GM12864 (cell line): ENCODE measurements around the gene ITGA2.

Source experiments
- DNase-seq: peaks from one replicate; pipeline ENCODE4 v3.0.0-alpha.2; 2011; ENCODE audit warnings: low read depth
- H3K4me3 ChIP-seq: 2 replicates; pipeline ENCODE4 v1.5.1; 2011; ENCODE audit warnings: mild to moderate bottlenecking, low read depth, low read length, control low read depth
- CTCF ChIP-seq: IDR thresholded peaks from 2 replicates; pipeline ENCODE4 v1.5.1; 2011; ENCODE audit warnings: low read depth, mild to moderate bottlenecking, moderate library complexity, low read length, control low read depth, inconsistent platforms; ENCODE audit errors: missing control alignments

ITGA2 gene

GRCh38 chr5:52987711-52988331 lies 1.3 kb upstream of the ITGA2 start:
- DNase-seq, result no peak
- H3K4me3 ChIP-seq, result no peak overlapping the region
- no peak for TF ChIP-seq CTCF

GRCh38 chr5:52988335-52989024 lies 672 bp upstream of the ITGA2 start:
- DNase-seq, result no peak
- TF ChIP-seq CTCF, result no peak
- H3K4me3 ChIP-seq, result no peak overlapping the region

GRCh38 chr5:52989781-52990527 lies 802 bp downstream of the ITGA2 start:
- H3K4me3 ChIP-seq, result no peak overlapping the region
- no peak for DNase-seq

GRCh38 chr5:52990528-52990925 lies 1.4 kb downstream of the ITGA2 start:
- no peak for TF ChIP-seq CTCF
- DNase-seq, result no peak
- H3K4me3 ChIP-seq, result no peak overlapping the region

More at GRCh38 chr5:52989781-52990527, 802 bp downstream of the ITGA2 start:
- no peak for TF ChIP-seq CTCF

GRCh38 chr5:52993367-52993766 lies 4.2 kb downstream of the ITGA2 start:
- H3K4me3 ChIP-seq, result no peak overlapping the region
- TF ChIP-seq CTCF, result no peak
- DNase-seq, result no peak

GRCh38 chr5:52994266-52994665 lies 5.1 kb downstream of the ITGA2 start:
- DNase-seq, result no peak
- no peak for TF ChIP-seq CTCF
- H3K4me3 ChIP-seq, result no peak overlapping the region
